ENCODE results near the gene DPP6. TPM values are rescaled to one million over a fixed set of nuclear protein-coding genes. Genes with fewer than 3 reads are reported as not detected.

The DPP6 gene
- total RNA-seq, 1 experiment from 2014 or later: not detected

- TF ChIP-seq AR (CRISPR knock-in tag; IDR thresholded peaks at IDR 0.05): no peak
- no peak for TF ChIP-seq RELA (CRISPR knock-in tag; IDR thresholded peaks at IDR 0.05; ENCODE audit: borderline replicate concordance)
- no peak for TF ChIP-seq CTCF (IDR thresholded peaks at IDR 0.05)
- TF ChIP-seq, protein P1, sequence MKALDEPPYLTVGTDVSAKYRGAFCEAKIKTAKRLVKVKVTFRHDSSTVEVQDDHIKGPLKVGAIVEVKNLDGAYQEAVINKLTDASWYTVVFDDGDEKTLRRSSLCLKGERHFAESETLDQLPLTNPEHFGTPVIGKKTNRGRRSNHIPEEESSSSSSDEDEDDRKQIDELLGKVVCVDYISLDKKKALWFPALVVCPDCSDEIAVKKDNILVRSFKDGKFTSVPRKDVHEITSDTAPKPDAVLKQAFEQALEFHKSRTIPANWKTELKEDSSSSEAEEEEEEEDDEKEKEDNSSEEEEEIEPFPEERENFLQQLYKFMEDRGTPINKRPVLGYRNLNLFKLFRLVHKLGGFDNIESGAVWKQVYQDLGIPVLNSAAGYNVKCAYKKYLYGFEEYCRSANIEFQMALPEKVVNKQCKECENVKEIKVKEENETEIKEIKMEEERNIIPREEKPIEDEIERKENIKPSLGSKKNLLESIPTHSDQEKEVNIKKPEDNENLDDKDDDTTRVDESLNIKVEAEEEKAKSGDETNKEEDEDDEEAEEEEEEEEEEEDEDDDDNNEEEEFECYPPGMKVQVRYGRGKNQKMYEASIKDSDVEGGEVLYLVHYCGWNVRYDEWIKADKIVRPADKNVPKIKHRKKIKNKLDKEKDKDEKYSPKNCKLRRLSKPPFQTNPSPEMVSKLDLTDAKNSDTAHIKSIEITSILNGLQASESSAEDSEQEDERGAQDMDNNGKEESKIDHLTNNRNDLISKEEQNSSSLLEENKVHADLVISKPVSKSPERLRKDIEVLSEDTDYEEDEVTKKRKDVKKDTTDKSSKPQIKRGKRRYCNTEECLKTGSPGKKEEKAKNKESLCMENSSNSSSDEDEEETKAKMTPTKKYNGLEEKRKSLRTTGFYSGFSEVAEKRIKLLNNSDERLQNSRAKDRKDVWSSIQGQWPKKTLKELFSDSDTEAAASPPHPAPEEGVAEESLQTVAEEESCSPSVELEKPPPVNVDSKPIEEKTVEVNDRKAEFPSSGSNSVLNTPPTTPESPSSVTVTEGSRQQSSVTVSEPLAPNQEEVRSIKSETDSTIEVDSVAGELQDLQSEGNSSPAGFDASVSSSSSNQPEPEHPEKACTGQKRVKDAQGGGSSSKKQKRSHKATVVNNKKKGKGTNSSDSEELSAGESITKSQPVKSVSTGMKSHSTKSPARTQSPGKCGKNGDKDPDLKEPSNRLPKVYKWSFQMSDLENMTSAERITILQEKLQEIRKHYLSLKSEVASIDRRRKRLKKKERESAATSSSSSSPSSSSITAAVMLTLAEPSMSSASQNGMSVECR (CRISPR knock-in tag; IDR thresholded peaks at IDR 0.05; ENCODE audit: borderline replicate concordance): no peak
- TF ChIP-seq CREB1 (CRISPR knock-in tag; IDR thresholded peaks at IDR 0.05): no peak
- no peak for TF ChIP-seq ZNF281 (CRISPR knock-in tag; IDR thresholded peaks at IDR 0.05)
Observed at GRCh38 chr7:154388412-154388811, 336.2 kb downstream of the DPP6 start (continued).

- no peak overlapping the region for H3K4me3 Mint-ChIP-seq
- TF ChIP-seq SMAD3 (CRISPR knock-in tag; IDR thresholded peaks at IDR 0.05; ENCODE audit: borderline replicate concordance): no peak
- no peak for TF ChIP-seq GTF2I (CRISPR knock-in tag; conservative IDR thresholded peaks at IDR 0.05)
- TF ChIP-seq NFATC4 (CRISPR knock-in tag; IDR thresholded peaks at IDR 0.05): no peak
- TF ChIP-seq ZBTB43 (CRISPR knock-in tag; IDR thresholded peaks at IDR 0.05): no peak
- TF ChIP-seq SP1 (CRISPR knock-in tag; conservative IDR thresholded peaks at IDR 0.05): no peak
- TF ChIP-seq, protein P2, sequence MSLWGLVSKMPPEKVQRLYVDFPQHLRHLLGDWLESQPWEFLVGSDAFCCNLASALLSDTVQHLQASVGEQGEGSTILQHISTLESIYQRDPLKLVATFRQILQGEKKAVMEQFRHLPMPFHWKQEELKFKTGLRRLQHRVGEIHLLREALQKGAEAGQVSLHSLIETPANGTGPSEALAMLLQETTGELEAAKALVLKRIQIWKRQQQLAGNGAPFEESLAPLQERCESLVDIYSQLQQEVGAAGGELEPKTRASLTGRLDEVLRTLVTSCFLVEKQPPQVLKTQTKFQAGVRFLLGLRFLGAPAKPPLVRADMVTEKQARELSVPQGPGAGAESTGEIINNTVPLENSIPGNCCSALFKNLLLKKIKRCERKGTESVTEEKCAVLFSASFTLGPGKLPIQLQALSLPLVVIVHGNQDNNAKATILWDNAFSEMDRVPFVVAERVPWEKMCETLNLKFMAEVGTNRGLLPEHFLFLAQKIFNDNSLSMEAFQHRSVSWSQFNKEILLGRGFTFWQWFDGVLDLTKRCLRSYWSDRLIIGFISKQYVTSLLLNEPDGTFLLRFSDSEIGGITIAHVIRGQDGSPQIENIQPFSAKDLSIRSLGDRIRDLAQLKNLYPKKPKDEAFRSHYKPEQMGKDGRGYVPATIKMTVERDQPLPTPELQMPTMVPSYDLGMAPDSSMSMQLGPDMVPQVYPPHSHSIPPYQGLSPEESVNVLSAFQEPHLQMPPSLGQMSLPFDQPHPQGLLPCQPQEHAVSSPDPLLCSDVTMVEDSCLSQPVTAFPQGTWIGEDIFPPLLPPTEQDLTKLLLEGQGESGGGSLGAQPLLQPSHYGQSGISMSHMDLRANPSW (CRISPR knock-in tag; conservative IDR thresholded peaks at IDR 0.05; ENCODE audit: low read depth): no peak
- no peak for TF ChIP-seq ZNF219 (CRISPR knock-in tag; IDR thresholded peaks at IDR 0.05; ENCODE audit: borderline replicate concordance)
- no peak for TF ChIP-seq JUN (CRISPR knock-in tag; IDR thresholded peaks at IDR 0.05)
- no peak for TF ChIP-seq ZNF317 (CRISPR knock-in tag; IDR thresholded peaks at IDR 0.05; ENCODE audit: borderline replicate concordance, low read depth)
- no peak for DNase-seq (ENCODE audit: low spot score)
- H3K4me1 Mint-ChIP-seq: no peaks in the 10 kb centered on the region
- H3K27me3 Mint-ChIP-seq (ENCODE audit: low read depth): peaks cover 10% of the 10 kb centered on the region
- CTCF ChIA-PET: no interaction called here
- POLR2A ChIA-PET: no interaction called here
- ATAC-seq: no peak
- peaks cover 84% of the 10 kb centered on the region for H3K36me3 Mint-ChIP-seq
- H3K9me3 Mint-ChIP-seq: peaks cover 88% of the 10 kb centered on the region
- no peak overlapping the region for H3K27ac Mint-ChIP-seq
Observed at GRCh38 chr7:154388999-154389398, 336.8 kb downstream of the DPP6 start.
